HepG2 (cell line): ENCODE data around the gene LIPT2. TPM values are rescaled to one million over a fixed set of nuclear protein-coding genes. Genes with fewer than 3 reads are reported as not detected.

Experiments used
- ATF7-NPFF ChIP-seq: sonication (generic); formaldehyde crosslinking; IDR thresholded peaks from 2 replicates; pipeline ENCODE4 v1.8.1; 2023; ENCODE audit warnings: mild to moderate bottlenecking, low read depth, missing genetic modification reagents, moderate library complexity
- BORCS8-MEF2B ChIP-seq: sonication (generic); formaldehyde crosslinking; IDR thresholded peaks from 2 replicates; pipeline ENCODE4 v1.8.0; 2022; ENCODE audit warnings: mild to moderate bottlenecking, missing genetic modification reagents
- IRF9 ChIP-seq: sonication (generic); formaldehyde crosslinking; IDR thresholded peaks from 2 replicates; pipeline ENCODE4 v1.8.0; 2022; ENCODE audit warnings: missing genetic modification reagents, mild to moderate bottlenecking, borderline replicate concordance
- NAIF1 ChIP-seq: sonication (generic); formaldehyde crosslinking; IDR thresholded peaks from 2 replicates; pipeline ENCODE4 v1.5.0; 2020; ENCODE audit warnings: mild to moderate bottlenecking, missing genetic modification reagents, borderline replicate concordance
- NFAT5 ChIP-seq: sonication (generic); formaldehyde crosslinking; IDR thresholded peaks from 2 replicates; pipeline ENCODE4 v1.4.0; 2020; ENCODE audit warnings: missing genetic modification reagents
- NR1H2 ChIP-seq: sonication (generic); formaldehyde crosslinking; IDR thresholded peaks from 2 replicates; pipeline ENCODE4 v1.8.1; 2022; ENCODE audit warnings: low read depth, missing genetic modification reagents, borderline replicate concordance
- PCBP2 ChIP-seq: fragments of 200-400 bp; formaldehyde crosslinking; optimal IDR thresholded peaks from 2 replicates; pipeline ENCODE3; 2018; ENCODE audit warnings: low read length, low read depth; ENCODE audit not compliant: poor library complexity, severe bottlenecking
- POLR2G ChIP-seq: fragments of 200-400 bp; formaldehyde crosslinking; IDR thresholded peaks from 2 replicates; pipeline ENCODE4 v1.6.1; 2018; ENCODE audit warnings: mild to moderate bottlenecking, low read depth, low read length, moderate library complexity
- RFXANK ChIP-seq: IDR thresholded peaks from 2 replicates; pipeline ENCODE4 v1.6.1; 2016
- SKIL ChIP-seq: sonication (generic); formaldehyde crosslinking; IDR thresholded peaks from 2 replicates; pipeline ENCODE4 v1.8.0; 2022; ENCODE audit warnings: missing genetic modification reagents, mild to moderate bottlenecking, moderate library complexity, borderline replicate concordance
- SMAD1 ChIP-seq: sonication (generic); formaldehyde crosslinking; IDR thresholded peaks from 2 replicates; pipeline ENCODE4 v1.4.0; 2020; ENCODE audit warnings: missing genetic modification reagents, low read depth, mild to moderate bottlenecking, borderline replicate concordance
- TBP ChIP-seq: sonication (generic); formaldehyde crosslinking; IDR thresholded peaks from 2 replicates; pipeline ENCODE4 v1.5.0; 2020; ENCODE audit warnings: missing genetic modification reagents
- TCF7L2 ChIP-seq: IDR thresholded peaks from 2 replicates; pipeline ENCODE4 v1.6.1; 2011; ENCODE audit warnings: mild to moderate bottlenecking, low read depth, low read length, moderate library complexity
- TSC22D2 ChIP-seq: sonication (generic); formaldehyde crosslinking; IDR thresholded peaks from 2 replicates; pipeline ENCODE4 v1.5.1; 2020; ENCODE audit warnings: missing genetic modification reagents, mild to moderate bottlenecking, borderline replicate concordance
- ZFP82 ChIP-seq: sonication (generic); formaldehyde crosslinking; IDR thresholded peaks from 2 replicates; pipeline ENCODE4 v1.5.1; 2020; ENCODE audit warnings: mild to moderate bottlenecking, missing genetic modification reagents, borderline replicate concordance
- ZFP91 ChIP-seq: sonication (generic); formaldehyde crosslinking; IDR thresholded peaks from 2 replicates; pipeline ENCODE4 v1.9.0; 2022; ENCODE audit warnings: missing genetic modification reagents, mild to moderate bottlenecking, borderline replicate concordance
- ZMYM4 ChIP-seq: sonication (generic); formaldehyde crosslinking; IDR thresholded peaks from 2 replicates; pipeline ENCODE4 v1.8.1; 2023; ENCODE audit warnings: mild to moderate bottlenecking, missing genetic modification reagents
- polyA plus RNA-seq, 8 experiments: library from polyadenylated mRNA; depleted of rRNA in 3 of 8; stranded (reverse) in 7 of 8; unstranded in 1 of 8; fragments of >200 nt; fragmentation: Illumina TruSeq in 4 of 8; extraction: Trizol in 4 of 8; gene quantifications; 2 replicates each; pipeline versions ENCODE4 v1.2.1 to v1.2.3, GENCODE V29; 2011 to 2016; ENCODE audit warnings: low read depth in 4 of 8, missing spikeins in 1 of 8, mixed read lengths in 1 of 8; ENCODE audit not compliant: insufficient read depth in 1 of 8
- total RNA-seq, 5 experiments: library from RNA; depleted of rRNA; stranded (reverse); fragments of >200 nt; fragmentation: Illumina TruSeq; extraction: Trizol; gene quantifications; 2 replicates each; pipeline ENCODE4 v1.2.3, GENCODE V29; 2016; ENCODE audit warnings: low read depth in 1 of 5

The LIPT2 gene
- total and polyA plus RNA-seq, 2 of the 13 experiments (the other 11 are each of a cell fraction or from before 2014, with no cell fraction given), result 3.0 to 5.6 TPM

- TF ChIP-seq NAIF1 (CRISPR knock-in tag), result peak; percentile 69; the same call in 1 of the 2 replicates
- no peak for TF ChIP-seq PCBP2
- TF ChIP-seq TSC22D2, result no peak
- TF ChIP-seq BORCS8-MEF2B (CRISPR knock-in tag), result peak; percentile 89
- no peak for TF ChIP-seq NR1H2 (CRISPR knock-in tag)
- no peak for TF ChIP-seq RFXANK
- peak; percentile 88 for TF ChIP-seq POLR2G
- peak; percentile 91 for TF ChIP-seq ZFP91 (CRISPR knock-in tag)
- TF ChIP-seq NFAT5 (CRISPR knock-in tag), result 0 out of 2 replicates have a peak, but pooled peaks have one; percentile 51
- no peak for TF ChIP-seq TCF7L2
- TF ChIP-seq ZFP82, result peak; percentile 26; the same call in 1 of the 2 replicates
- TF ChIP-seq ATF7-NPFF (CRISPR knock-in tag), result no peak
- TF ChIP-seq IRF9, result peak; percentile 92; the same call in 1 of the 2 replicates
- peak; percentile 90; the same call in 1 of the 2 replicates for TF ChIP-seq SMAD1 (CRISPR knock-in tag)
- TF ChIP-seq TBP (CRISPR knock-in tag), result 0 out of 2 replicates have a peak, but pooled peaks have one; percentile 60
- peak; percentile 92 for TF ChIP-seq ZMYM4 (CRISPR knock-in tag)
- TF ChIP-seq SKIL (CRISPR knock-in tag), result peak; percentile 9; the same call in 1 of the 2 replicates
Observed at GRCh38 chr11:74492974-74493790, at the start of gene LIPT2 (continued).
